ENCODE data around the gene OLFML2B.

DNA sequence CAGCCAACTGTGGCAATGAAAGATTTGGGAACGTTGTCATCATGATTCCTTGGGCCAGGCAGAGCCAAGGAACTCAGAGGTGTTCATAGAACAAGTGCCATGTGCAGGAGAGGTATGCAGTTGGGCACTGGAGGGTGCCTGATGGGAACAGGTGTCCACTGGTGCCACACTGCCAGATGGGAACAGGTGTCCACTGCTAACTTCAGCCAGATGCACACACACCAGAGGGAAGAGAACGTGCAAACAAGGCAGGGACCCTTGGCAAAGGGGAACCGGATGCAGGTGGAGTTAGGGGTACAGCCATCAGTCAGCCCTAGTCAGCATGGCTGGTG, 13.5 kb downstream of the OLFML2B start:
- no peak for TF ChIP-seq REST (IDR thresholded peaks at IDR 0.05; ENCODE audit: insufficient read depth in 1 of 2, low read depth in 2 of 2, low read length in 2 of 2)
- TF ChIP-seq POLR2AphosphoS5 (IDR thresholded peaks at IDR 0.05; ENCODE audit: low read depth, low read length) = no peak
- no peak for TF ChIP-seq TAF1 (IDR thresholded peaks at IDR 0.05; ENCODE audit: borderline replicate concordance, insufficient read depth, low read length)
